ENCODE data around the gene TEX48. TPM values are rescaled to one million over a fixed set of nuclear protein-coding genes. Genes with fewer than 3 reads are reported as not detected.

The TEX48 gene
- total RNA-seq, 2 donors from 2014 or later = not detected

GRCh38 chr9:114677418-114677817, 4.6 kb downstream of the TEX48 start:
- no peaks in the 10 kb centered on the region for H3K27me3 ChIP-seq
- no peak overlapping the region for H3K4me3 ChIP-seq
- no peak for TF ChIP-seq CTCF (IDR thresholded peaks at IDR 0.05)
- intact Hi-C loops (cut with DNase I) = no loop called here
- no peaks in the 10 kb centered on the region for H3K4me1 ChIP-seq
- H3K36me3 ChIP-seq = no peaks in the 10 kb centered on the region
- no peaks in the 10 kb centered on the region for H3K9me3 ChIP-seq
- DNase-seq = no peak
- no peak overlapping the region for H3K27ac ChIP-seq
- H3K9ac ChIP-seq (ENCODE audit: low read depth in 2 of 2, low read length in 2 of 2) = no peak overlapping the region

GRCh38 chr9:114676901-114677300, 5.1 kb downstream of the TEX48 start:
- DNase-seq = no peak
- Histone ChIP-seq H3K9me3 (no peaks in the 10 kb centered on the region), H3K27ac (no peak overlapping the region), H3K4me3 (no peak overlapping the region), H3K36me3 (no peaks in the 10 kb centered on the region), H3K9ac (ENCODE audit: low read depth in 2 of 2, low read length in 2 of 2) (no peak overlapping the region), H3K4me1 (no peaks in the 10 kb centered on the region), H3K27me3 (no peaks in the 10 kb centered on the region)
- no peak for TF ChIP-seq CTCF (IDR thresholded peaks at IDR 0.05)
- intact Hi-C loops (cut with DNase I) = no loop called here

- no peak for TF ChIP-seq CTCF (IDR thresholded peaks at IDR 0.05)
- intact Hi-C loops (cut with DNase I) = no loop called here
- no peaks in the 10 kb centered on the region for H3K36me3 ChIP-seq
These were observed 7.0 kb downstream of the TEX48 start for GRCh38 chr9:114674798-114675540.

GRCh38 chr9:114674076-114674797, 7.8 kb downstream of the TEX48 start:
- DNase-seq = no peak
- Histone ChIP-seq H3K9ac (ENCODE audit: low read depth in 2 of 2, low read length in 2 of 2) (no peak overlapping the region), H3K4me1 (no peaks in the 10 kb centered on the region), H3K9me3 (no peaks in the 10 kb centered on the region), H3K27ac (no peak overlapping the region), H3K4me3 (no peak overlapping the region), H3K27me3 (no peaks in the 10 kb centered on the region), H3K36me3 (no peaks in the 10 kb centered on the region)
- intact Hi-C loops (cut with DNase I) = no loop called here
- TF ChIP-seq CTCF (IDR thresholded peaks at IDR 0.05) = no peak

More at GRCh38 chr9:114674798-114675540, 7.0 kb downstream of the TEX48 start:
- DNase-seq = no peak
- Histone ChIP-seq H3K27me3 (no peaks in the 10 kb centered on the region), H3K9me3 (no peaks in the 10 kb centered on the region), H3K9ac (ENCODE audit: low read depth in 2 of 2, low read length in 2 of 2) (no peak overlapping the region), H3K4me1 (no peaks in the 10 kb centered on the region), H3K27ac (no peak overlapping the region), H3K4me3 (no peak overlapping the region)

GRCh38 chr9:114671605-114672004, 10.4 kb downstream of the TEX48 start:
- H3K4me1 ChIP-seq = no peaks in the 10 kb centered on the region
- H3K36me3 ChIP-seq = no peaks in the 10 kb centered on the region
- no peak overlapping the region for H3K27ac ChIP-seq
- no peak overlapping the region for H3K4me3 ChIP-seq
- no peak overlapping the region for H3K9ac ChIP-seq (ENCODE audit: low read depth in 2 of 2, low read length in 2 of 2)
- no peaks in the 10 kb centered on the region for H3K27me3 ChIP-seq
- intact Hi-C loops (cut with DNase I) = no loop called here
- no peak for DNase-seq
- no peak for TF ChIP-seq CTCF (IDR thresholded peaks at IDR 0.05)
- no peaks in the 10 kb centered on the region for H3K9me3 ChIP-seq

All from colonic mucosa (tissue), 4 donors.